GM15510 (cell line): Measurements from ENCODE around the gene CCDC47.

Source experiments
- POLR2A ChIP-seq: IDR thresholded peaks from 3 replicates; pipeline ENCODE4 v1.6.1; 2011; ENCODE audit warnings: borderline replicate concordance; ENCODE audit not compliant: insufficient read length; ENCODE audit errors: extremely low read depth

The CCDC47 gene, protein sequence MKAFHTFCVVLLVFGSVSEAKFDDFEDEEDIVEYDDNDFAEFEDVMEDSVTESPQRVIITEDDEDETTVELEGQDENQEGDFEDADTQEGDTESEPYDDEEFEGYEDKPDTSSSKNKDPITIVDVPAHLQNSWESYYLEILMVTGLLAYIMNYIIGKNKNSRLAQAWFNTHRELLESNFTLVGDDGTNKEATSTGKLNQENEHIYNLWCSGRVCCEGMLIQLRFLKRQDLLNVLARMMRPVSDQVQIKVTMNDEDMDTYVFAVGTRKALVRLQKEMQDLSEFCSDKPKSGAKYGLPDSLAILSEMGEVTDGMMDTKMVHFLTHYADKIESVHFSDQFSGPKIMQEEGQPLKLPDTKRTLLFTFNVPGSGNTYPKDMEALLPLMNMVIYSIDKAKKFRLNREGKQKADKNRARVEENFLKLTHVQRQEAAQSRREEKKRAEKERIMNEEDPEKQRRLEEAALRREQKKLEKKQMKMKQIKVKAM

DNA sequence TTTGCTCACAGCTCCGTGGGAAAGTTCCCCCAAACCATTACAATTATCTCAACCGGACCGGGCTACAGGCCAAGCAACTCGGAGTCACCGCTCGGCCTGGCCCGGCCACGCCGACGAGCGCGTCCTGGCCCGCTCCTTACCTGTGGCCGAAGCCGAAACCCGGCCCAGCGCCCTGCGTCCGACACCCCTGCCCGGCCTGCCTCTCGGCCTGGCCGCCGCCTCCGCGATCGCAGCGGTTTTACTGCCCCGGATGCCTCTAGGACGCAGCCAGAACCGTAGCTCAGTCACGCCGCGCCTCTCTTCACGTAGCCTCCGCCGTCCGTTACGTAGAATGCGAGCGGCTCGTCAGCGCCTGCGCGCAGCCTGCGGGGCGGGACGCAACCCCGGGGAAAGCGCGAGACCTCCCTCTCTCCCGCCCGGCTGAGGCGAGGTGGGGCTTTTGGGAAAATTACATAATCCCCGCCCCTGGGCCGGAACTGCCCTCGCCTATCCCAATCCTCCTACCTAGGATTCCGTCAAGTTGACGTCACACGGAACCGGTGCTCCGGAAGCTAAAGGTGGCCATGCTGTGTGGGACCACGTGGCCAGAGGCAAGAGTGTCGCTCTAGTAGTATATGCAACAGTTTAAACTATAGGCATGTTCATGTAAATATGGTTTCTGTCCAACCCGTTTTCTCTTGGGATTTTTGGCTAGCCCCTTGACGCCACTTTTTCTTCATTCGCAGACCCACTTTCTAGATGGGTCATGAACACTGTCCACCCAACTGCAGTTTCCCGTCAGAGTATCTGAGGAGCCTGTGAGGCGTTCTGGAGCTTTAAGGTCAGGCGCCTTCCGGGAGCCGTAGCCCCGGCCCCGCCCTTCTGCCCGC lies at the start of gene CCDC47:
Gene CCDC47 (minus strand): TSS at position 326 of the 869 bp plus-strand sequence. CDS start 7,422 bp downstream, outside the sequence.
- peak; percentile 97 for TF ChIP-seq POLR2A

DNA sequence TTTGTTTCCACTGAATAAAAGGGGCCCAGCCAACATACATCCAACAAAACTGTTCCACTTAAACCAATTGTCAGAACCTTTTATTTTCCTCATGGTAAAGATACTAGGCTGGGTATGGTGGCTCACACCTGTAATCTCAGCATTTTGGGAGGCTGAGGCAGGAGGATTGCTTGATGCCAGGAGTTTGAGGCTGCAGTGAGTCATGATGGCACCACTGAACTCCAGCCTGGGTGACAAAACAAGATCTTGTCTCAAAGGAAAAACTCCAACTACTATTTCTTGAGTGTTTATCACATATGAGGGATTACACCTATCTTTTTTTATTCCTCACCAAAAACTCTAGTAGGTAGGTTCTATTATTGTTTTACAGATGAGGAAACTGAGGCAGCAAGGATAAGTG lies 49.1 kb upstream of the CCDC47 start:
- no peak for TF ChIP-seq POLR2A

DNA sequence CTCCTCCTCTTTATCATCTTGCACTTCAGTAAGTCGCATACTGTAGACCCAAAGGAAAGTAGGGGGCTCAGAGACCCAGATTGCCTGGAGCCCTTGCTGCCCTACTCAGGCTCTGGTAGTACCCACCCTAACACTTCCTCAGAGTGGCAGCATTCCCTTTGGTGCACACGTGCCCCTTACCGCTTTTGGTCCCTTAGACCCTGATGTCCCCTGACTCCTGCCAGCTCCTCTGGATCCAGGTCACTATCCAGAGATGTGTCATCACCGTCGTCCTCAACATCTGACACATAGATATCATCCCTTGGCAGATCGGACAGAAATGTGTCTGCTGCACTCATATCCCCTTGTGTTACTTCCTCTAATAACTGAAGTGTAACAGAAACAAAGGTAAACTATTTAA lies 48.4 kb upstream of the CCDC47 start:
- no peak for TF ChIP-seq POLR2A

DNA sequence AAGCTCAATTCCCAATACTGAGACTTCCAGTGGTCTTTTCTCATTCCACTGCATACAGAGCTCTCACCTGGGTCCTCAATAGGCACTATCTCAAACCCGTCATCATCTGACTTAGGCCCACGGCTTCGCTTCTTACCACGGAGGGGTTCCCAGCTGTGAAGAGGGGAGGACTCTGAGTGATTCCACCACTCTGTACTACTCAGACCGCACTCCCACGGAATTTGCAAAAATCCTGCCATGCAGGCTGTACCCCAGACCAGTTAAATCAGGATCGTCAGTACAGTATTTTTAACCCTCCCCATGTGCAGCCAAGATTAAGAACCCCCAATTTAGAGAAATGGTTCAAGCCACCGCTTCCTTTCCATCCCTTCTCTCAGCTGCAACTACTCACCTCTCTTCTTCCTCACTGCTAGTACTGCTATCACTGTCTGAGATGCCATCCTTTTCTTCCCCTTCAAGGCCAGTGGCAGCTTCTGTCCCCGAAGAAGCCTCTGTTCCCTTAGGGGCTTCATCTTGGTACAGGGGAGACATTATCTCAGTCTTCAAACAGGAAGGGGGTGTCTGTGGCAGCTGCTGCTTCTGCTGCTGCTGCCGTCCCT lies 47.7 kb upstream of the CCDC47 start:
- TF ChIP-seq POLR2A = no peak

DNA sequence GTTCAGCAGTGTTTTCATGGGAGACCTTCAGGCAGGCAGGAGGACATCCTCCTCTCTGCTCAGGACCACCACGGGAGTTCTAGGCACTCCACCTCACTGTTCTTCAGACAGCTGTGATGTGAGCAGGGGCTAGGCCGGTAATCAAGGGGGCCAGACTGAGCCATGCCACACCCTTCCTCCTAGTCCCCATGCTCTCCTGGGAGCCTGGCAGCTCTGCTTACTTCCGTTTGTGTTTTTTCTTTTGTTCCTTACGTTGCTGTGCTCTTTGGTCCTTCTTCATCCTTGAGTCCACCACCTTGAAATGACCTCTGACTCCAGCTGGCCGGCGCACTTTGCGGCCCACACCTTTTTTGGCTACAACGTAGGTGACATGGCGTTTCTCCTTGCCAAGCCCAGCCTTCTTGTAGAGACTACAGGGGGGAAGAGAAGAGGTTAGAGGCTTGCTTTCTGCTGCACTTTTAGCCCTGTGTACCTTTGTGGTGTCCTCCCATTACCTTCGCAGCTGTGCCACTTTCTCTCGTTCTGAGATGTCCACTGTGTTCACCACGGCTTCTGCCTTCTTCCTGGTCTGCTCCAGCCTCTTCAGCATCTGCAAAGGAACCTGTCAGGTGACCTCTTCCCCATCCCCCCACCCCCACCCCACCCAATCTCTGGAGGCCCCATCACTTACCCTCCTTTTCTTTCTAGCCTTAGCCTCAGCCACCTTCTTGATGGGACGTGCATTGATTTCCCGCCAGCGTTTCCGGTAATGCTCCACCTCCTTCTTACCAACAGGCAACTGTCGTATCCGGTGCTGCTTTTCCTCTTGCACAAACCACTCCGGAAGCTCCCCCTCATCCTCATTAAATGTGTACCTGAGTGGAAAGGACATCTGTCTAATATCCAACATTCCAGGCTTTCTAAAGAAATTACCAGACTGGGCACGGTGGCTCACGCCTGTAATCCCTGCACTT lies 46.5 kb upstream of the CCDC47 start:
- no peak for TF ChIP-seq POLR2A

DNA sequence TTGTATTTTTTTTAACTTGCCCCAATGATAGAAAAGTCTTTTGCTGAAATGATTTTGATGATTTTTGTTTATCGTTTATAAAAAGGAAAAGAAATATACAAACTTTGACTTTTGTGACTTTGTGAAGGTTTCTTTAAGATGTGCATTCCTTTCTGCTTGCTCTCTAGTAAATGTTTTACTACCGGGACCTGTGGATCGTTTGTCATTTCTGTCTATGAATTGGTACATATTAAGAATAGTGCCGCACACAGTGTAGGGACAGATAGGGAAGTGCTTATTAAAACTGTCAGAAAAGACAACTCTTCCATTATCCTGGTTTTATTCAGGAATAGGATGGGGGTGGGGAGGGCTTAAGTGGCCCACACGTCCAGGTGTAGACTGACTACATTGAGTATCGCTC lies 45.7 kb upstream of the CCDC47 start:
- TF ChIP-seq POLR2A = no peak

DNA sequence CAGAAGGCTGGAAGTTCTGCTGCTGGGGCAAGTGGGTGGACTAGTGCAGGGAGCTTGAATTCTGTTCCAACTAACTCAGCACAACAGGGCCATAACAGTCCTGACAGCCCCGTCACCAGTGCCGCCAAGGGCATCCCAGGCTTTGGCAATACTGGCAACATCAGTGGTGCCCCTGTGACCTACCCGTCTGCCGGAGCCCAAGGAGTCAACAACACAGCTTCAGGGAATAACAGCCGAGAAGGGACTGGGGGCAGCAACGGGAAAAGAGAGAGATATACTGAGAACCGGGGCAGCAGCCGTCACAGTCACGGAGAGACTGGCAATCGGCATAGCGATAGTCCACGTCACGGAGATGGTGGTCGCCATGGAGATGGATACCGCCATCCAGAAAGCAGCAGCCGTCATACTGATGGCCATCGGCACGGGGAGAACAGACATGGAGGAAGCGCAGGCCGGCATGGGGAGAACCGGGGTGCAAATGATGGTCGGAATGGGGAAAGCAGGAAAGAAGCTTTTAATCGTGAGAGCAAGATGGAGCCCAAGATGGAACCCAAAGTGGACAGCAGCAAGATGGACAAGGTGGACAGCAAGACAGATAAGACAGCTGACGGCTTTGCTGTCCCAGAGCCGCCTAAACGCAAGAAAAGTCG lies 44.5 kb upstream of the CCDC47 start:
- no peak for TF ChIP-seq POLR2A

DNA sequence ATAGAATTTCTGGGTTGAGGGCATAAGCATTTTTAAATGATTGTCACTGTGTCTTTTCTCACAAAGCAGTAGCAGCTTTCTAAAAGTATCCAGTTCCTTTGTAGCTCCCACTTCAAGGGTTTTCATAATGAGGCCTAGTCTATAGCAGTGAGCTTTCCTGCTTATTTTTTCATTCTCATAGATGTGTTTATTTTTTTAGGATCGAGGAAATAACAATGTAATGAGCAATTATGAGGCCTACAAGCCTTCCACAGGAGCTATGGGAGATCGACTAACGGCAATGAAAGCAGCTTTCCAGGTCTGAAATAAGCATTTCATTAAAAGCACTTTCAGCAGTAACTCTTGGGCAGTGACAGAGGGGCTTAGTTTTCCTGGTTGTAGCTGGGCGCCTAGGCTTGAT lies 43.3 kb upstream of the CCDC47 start:
- no peak for TF ChIP-seq POLR2A

DNA sequence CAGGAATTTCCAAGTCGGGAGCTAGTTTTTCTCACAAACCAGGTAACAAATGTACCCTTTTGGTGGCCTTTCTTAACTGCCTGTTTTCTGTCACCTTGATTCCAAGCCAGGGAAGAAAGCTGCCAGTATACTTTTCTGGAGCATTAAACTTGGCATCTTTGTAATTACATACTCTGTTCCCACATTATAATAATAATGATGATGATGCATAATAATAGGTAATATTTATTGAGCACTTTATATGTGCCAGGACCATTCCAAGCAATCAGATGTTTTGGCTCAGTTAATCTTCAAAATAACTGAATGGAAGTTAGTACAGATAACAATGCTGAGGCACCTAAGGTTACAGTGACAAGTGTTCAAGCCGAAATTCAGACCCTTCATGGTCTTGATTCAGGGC lies 42.7 kb upstream of the CCDC47 start:
- TF ChIP-seq POLR2A = no peak

DNA sequence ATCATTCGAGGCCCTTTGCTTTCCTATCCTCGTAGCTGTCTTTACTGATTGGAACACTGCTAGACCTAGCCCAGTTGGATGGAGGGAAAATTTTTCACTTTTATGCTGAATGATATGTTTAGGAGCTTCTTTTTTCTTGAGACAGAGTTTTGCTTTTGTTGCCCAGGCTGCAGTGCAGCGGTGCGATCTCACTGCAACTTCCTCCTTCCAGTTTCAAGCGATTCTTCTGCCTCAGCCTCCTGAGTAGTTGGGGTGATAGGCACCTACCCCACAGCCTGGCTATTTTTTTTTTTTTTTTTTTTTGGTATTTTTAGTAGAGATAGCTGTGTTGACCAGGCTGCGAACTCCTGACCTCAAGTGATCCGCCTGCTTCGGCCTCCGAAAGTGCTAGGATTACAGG lies 36.6 kb upstream of the CCDC47 start:
- no peak for TF ChIP-seq POLR2A

DNA sequence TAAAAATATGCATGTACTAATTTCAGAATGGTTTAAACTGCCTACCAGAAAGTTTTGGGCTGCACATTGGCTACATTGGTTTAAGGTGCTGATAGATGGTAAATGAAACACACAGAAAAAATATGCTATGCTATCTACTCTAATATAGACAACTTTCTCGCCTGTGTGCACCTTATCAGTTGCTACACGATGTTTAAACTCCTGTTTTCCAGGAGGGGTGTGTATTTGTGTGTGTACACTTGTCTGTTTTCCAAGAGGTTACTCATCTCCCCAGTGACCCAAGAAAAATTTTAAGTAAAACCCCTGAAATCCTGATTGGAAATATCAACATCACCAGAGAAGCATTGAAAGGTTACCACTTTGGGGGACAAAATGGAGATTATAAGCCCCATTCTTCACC lies 32.2 kb upstream of the CCDC47 start:
- TF ChIP-seq POLR2A = no peak

DNA sequence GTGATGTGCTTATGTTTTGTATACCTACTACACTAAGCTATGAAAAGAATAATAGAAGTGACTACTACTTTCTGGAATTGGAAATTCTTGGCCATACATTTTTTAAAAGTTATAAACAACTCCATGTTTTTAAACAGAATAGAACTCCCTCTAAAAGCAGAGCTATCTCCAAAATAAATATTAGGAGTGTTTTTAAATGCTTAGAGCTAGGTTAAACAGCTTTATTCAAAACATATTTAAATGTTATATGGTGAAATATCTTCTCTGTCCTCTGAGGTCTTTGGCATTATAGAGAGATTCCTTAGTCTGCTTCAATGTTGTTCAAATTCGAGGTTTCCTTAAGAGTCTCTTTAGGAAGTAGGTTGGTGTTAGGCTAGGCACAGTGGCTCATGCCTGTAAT lies 30.9 kb upstream of the CCDC47 start:
- no peak for TF ChIP-seq POLR2A

DNA sequence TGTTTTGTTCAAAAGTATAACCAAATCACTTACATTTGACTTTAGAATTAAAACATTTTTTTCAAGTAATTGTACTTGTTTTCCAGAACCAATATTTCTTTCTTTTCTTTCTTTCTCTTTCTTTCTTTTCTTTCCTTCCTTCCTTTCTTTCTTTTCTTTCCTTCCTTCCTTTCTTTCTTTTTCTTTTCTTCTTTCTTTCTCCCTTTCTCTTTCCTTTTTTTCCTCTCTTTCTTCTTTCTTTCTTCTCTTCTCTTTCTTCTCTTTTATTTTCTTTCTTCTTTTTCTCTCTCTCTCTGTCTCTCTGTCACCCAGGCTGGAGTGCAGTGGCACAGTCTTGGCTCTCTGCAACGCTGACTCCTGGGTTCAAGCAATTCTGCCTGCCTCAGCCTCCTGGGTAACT lies 27.4 kb upstream of the CCDC47 start:
- TF ChIP-seq POLR2A = no peak
